ENCODE data around the gene FAF1. TPM values are rescaled to one million over a fixed set of nuclear protein-coding genes. Genes with fewer than 3 reads are reported as not detected.

Gene FAF1
- total RNA-seq, 2 donors from 2014 or later: 17.8 to 27.5 TPM

DNA sequence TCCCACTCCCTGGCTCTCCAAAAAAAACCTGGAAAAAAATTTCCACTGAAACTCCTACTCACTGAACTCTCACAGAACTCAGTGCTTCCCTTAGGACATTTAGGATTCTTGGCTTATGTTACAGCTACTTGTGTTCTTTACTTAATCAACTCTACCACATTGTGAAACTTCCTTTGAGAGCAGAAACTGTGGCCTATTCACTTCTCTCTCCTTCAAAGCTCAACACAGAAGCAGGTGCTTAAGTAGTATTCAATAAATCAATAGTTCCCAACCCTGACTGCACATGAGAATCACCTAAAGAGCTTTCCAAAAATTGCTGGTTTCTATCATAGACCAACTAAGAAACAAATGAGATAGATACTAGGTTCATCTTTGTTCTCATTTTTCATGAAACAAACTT, 468.9 kb downstream of the FAF1 start:
- H3K27me3 ChIP-seq: no peaks in the 10 kb centered on the region
- no peak for ATAC-seq
- no peak for DNase-seq
- intact Hi-C loops (cut with DNase I): no loop called here
- no peak overlapping the region for H3K4me3 ChIP-seq
- H3K4me1 ChIP-seq: no peaks in the 10 kb centered on the region
- no peak overlapping the region for H3K27ac ChIP-seq
- H3K9me3 ChIP-seq: no peaks in the 10 kb centered on the region
- peaks cover 0 to 5% of the 10 kb centered on the region in 2 donors for H3K36me3 ChIP-seq (replicated peaks in 1 of 2; ENCODE audit: insufficient read depth in 1 of 2, low read depth in 2 of 2)
- TF ChIP-seq, protein P1, sequence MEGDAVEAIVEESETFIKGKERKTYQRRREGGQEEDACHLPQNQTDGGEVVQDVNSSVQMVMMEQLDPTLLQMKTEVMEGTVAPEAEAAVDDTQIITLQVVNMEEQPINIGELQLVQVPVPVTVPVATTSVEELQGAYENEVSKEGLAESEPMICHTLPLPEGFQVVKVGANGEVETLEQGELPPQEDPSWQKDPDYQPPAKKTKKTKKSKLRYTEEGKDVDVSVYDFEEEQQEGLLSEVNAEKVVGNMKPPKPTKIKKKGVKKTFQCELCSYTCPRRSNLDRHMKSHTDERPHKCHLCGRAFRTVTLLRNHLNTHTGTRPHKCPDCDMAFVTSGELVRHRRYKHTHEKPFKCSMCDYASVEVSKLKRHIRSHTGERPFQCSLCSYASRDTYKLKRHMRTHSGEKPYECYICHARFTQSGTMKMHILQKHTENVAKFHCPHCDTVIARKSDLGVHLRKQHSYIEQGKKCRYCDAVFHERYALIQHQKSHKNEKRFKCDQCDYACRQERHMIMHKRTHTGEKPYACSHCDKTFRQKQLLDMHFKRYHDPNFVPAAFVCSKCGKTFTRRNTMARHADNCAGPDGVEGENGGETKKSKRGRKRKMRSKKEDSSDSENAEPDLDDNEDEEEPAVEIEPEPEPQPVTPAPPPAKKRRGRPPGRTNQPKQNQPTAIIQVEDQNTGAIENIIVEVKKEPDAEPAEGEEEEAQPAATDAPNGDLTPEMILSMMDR (IDR thresholded peaks at IDR 0.05): no peak
- TF ChIP-seq POLR2A (IDR thresholded peaks at IDR 0.05): no peak

DNA sequence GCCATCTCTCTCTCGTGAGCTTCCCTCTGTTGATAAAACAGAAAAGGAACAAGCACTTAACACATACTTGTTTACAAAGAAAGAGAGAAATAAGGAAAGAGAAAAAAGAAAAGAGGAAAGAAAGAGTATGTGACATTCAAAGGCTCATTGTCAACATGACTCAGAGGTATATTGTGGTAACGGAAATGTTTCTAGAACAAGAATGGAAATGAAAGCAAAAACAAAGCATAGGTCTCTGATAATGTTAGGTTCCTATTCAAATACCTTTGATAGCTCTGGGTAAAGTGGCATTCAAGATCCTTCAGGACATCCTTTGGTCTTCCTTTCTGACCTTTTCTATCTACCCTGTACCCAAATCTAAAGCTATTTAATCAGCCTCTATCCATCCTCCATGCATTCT, 469.4 kb downstream of the FAF1 start:
- ATAC-seq (no peak), DNase-seq (no peak)
- Histone ChIP-seq H3K9me3 (no peaks in the 10 kb centered on the region), H3K4me1 (no peaks in the 10 kb centered on the region), H3K27ac (no peak overlapping the region), H3K27me3 (no peaks in the 10 kb centered on the region), H3K4me3 (no peak overlapping the region), H3K36me3 (replicated peaks in 1 of 2; ENCODE audit: insufficient read depth in 1 of 2, low read depth in 2 of 2) (peaks cover 0 to 5% of the 10 kb centered on the region in 2 donors)
- intact Hi-C loops (cut with DNase I): no loop called here
- 88 to 96% methylated on average over 2 of the region's 2 CpGs for WGBS, 2 donors
- TF ChIP-seq, protein P1 (IDR thresholded peaks at IDR 0.05): no peak

- no peaks in the 10 kb centered on the region for H3K9me3 ChIP-seq
- H3K4me3 ChIP-seq: no peak overlapping the region
- TF ChIP-seq, protein P1 (IDR thresholded peaks at IDR 0.05): no peak
- TF ChIP-seq POLR2A (IDR thresholded peaks at IDR 0.05): no peak
- H3K27me3 ChIP-seq: no peaks in the 10 kb centered on the region
- intact Hi-C loops (cut with DNase I): no loop called here
- ATAC-seq (no peak), DNase-seq (no peak)
- H3K36me3 ChIP-seq (replicated peaks in 1 of 2; ENCODE audit: insufficient read depth in 1 of 2, low read depth in 2 of 2): peaks cover 0 to 5% of the 10 kb centered on the region in 2 donors
- no peak overlapping the region for H3K27ac ChIP-seq
- WGBS, 2 donors: 25 to 42% methylated on average over 1 of the region's 1 CpG
- no peaks in the 10 kb centered on the region for H3K4me1 ChIP-seq
Measured at GRCh38 chr1:50488876-50489275, 471.2 kb downstream of the FAF1 start.

GRCh38 chr1:50488356-50488755, 471.7 kb downstream of the FAF1 start:
- WGBS, 2 donors: 73 to 88% methylated on average over 3 of the region's 3 CpGs
- Histone ChIP-seq H3K4me1 (no peaks in the 10 kb centered on the region), H3K9me3 (no peaks in the 10 kb centered on the region), H3K36me3 (replicated peaks in 1 of 2; ENCODE audit: insufficient read depth in 1 of 2, low read depth in 2 of 2) (peaks cover 0 to 5% of the 10 kb centered on the region in 2 donors), H3K27ac (no peak overlapping the region), H3K4me3 (no peak overlapping the region), H3K27me3 (no peaks in the 10 kb centered on the region)
- TF ChIP-seq, protein P1 (IDR thresholded peaks at IDR 0.05): no peak
- TF ChIP-seq POLR2A (IDR thresholded peaks at IDR 0.05): no peak
- intact Hi-C loops (cut with DNase I): no loop called here
- ATAC-seq (no peak), DNase-seq (no peak)

- 89 to 91% methylated on average over 1 of the region's 1 CpG for WGBS, 2 donors
- TF ChIP-seq, protein P1 (IDR thresholded peaks at IDR 0.05): no peak
- TF ChIP-seq POLR2A (IDR thresholded peaks at IDR 0.05): no peak
- H3K36me3 ChIP-seq (replicated peaks in 1 of 2; ENCODE audit: insufficient read depth in 1 of 2, low read depth in 2 of 2): peaks cover 0 to 5% of the 10 kb centered on the region in 2 donors
Measured at GRCh38 chr1:50487725-50488124, 472.3 kb downstream of the FAF1 start.

More at GRCh38 chr1:50487725-50488124, 472.3 kb downstream of the FAF1 start:
- H3K27me3 ChIP-seq: no peaks in the 10 kb centered on the region
- H3K9me3 ChIP-seq: no peaks in the 10 kb centered on the region
- no peaks in the 10 kb centered on the region for H3K4me1 ChIP-seq
- no peak overlapping the region for H3K27ac ChIP-seq
- DNase-seq: no peak
- ATAC-seq: no peak
- no peak overlapping the region for H3K4me3 ChIP-seq
- intact Hi-C loops (cut with DNase I): no loop called here
